DND-41 (cell line): Measurements from ENCODE around the gene XPR1.
"Not testable (repeated sequence)": the region's sequence is repeated elsewhere in the genome, so short reads cannot be mapped to it uniquely, and the experiment has no call there.

Source experiments
- ATAC-seq: fragments of 200-7000 bp; cut with Tn5 transposase; 3 replicates; pipeline ENCODE4 v1.9.1; 2021; ENCODE audit warnings: low read depth; ENCODE audit not compliant: insufficient read depth
- DNase-seq: peaks from one replicate; pipeline ENCODE4 v3.0.0-alpha.2; 2020
- H2AFZ ChIP-seq: 2 replicates; pipeline ENCODE4 v1.6.0; 2012; ENCODE audit warnings: low read depth, low read length
- H3K27ac ChIP-seq: 2 replicates; pipeline ENCODE4 v1.5.1; 2012; ENCODE audit warnings: low read length, inconsistent platforms
- H3K27me3 ChIP-seq: fragments of 200-600 bp; sonication (generic); 2 replicates; pipeline ENCODE4 v1.6.0; 2012; ENCODE audit warnings: low read length, mild to moderate bottlenecking, inconsistent platforms; ENCODE audit not compliant: insufficient read depth, poor library complexity
- H3K36me3 ChIP-seq: 2 replicates; pipeline ENCODE4 v1.5.1; 2012; ENCODE audit warnings: low read length, inconsistent platforms; ENCODE audit not compliant: insufficient read depth
- H3K4me1 ChIP-seq: 2 replicates; pipeline ENCODE4 v1.5.1; 2012; ENCODE audit warnings: mild to moderate bottlenecking, low read length; ENCODE audit not compliant: insufficient read depth
- H3K4me2 ChIP-seq: 2 replicates; pipeline ENCODE4 v1.6.0; 2012; ENCODE audit warnings: mild to moderate bottlenecking, moderate library complexity, low read length, inconsistent platforms; ENCODE audit not compliant: insufficient read depth
- H3K4me3 ChIP-seq, 2 experiments: fragments of 200-600 bp in 1 of 2; shearing (Covaris generic) in 1 of 2; 2 replicates each; pipeline ENCODE4 v1.5.1; 2012 to 2016; ENCODE audit warnings: inconsistent platforms in 2 of 2, low read length in 2 of 2, mild to moderate bottlenecking in 2 of 2, low read depth in 1 of 2, moderate library complexity in 1 of 2
- H3K79me2 ChIP-seq: 2 replicates; pipeline ENCODE4 v1.6.0; 2012; ENCODE audit warnings: low read length, inconsistent platforms; ENCODE audit not compliant: insufficient read depth
- H3K9ac ChIP-seq: 2 replicates; pipeline ENCODE4 v1.6.0; 2012; ENCODE audit warnings: low read depth, mild to moderate bottlenecking, inconsistent platforms, low read length, moderate library complexity
- H3K9me3 ChIP-seq: 2 replicates; pipeline ENCODE4 v1.5.1; 2012; ENCODE audit warnings: low read length, moderate library complexity, mild to moderate bottlenecking, inconsistent platforms; ENCODE audit not compliant: insufficient read depth, severe bottlenecking
- H4K20me1 ChIP-seq: 2 replicates; pipeline ENCODE4 v1.6.0; 2012; ENCODE audit warnings: low read length; ENCODE audit not compliant: insufficient read depth
- EZH2 ChIP-seq: IDR thresholded peaks from 3 replicates; pipeline ENCODE4 v1.6.1; 2012; ENCODE audit warnings: borderline replicate concordance, low read depth, mild to moderate bottlenecking, moderate library complexity, low read length, inconsistent platforms; ENCODE audit not compliant: severe bottlenecking
- TF ChIP-seq, protein P1 (sequence below): IDR thresholded peaks from 2 replicates; pipeline ENCODE4 v1.5.1; 2012; ENCODE audit warnings: borderline replicate concordance, low read length, moderate library complexity, mild to moderate bottlenecking; ENCODE audit not compliant: poor library complexity, severe bottlenecking; ENCODE audit errors: extremely low read depth

XPR1 gene

DNA sequence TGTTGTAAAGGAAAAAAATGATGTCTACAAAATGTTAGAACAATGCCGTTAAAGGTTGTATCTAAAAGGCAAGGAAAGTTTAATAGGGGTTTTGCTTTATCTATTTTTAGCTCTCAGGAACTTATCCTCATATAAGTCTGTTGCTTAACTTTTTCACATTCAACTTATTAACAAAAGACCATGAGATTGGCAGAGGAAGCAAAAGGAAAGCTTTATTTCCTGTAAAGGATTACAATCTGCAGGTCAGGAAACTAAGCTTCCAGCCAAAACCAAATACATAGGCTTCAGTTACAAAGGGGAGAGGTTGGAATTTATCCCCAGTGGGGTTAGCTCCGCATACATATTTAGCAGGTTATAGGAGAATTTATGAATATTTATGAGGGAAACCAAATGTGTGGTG is 222.2 kb downstream of the XPR1 start:
- Histone ChIP-seq H4K20me1 (no peaks in the 10 kb centered on the region), H3K27ac (no peak overlapping the region), H3K4me1 (peaks cover 31% of the 10 kb centered on the region), H3K36me3 (no peaks in the 10 kb centered on the region), H3K79me2 (no peaks in the 10 kb centered on the region), H3K4me2 (no peak overlapping the region), H3K27me3 (no peaks in the 10 kb centered on the region), H3K9me3 (no peaks in the 10 kb centered on the region), H3K9ac (no peak overlapping the region), H3K4me3 (no peak overlapping the region), H2AFZ (no peak overlapping the region)
- ATAC-seq (no peak), DNase-seq (no peak)
- TF ChIP-seq, protein P1, sequence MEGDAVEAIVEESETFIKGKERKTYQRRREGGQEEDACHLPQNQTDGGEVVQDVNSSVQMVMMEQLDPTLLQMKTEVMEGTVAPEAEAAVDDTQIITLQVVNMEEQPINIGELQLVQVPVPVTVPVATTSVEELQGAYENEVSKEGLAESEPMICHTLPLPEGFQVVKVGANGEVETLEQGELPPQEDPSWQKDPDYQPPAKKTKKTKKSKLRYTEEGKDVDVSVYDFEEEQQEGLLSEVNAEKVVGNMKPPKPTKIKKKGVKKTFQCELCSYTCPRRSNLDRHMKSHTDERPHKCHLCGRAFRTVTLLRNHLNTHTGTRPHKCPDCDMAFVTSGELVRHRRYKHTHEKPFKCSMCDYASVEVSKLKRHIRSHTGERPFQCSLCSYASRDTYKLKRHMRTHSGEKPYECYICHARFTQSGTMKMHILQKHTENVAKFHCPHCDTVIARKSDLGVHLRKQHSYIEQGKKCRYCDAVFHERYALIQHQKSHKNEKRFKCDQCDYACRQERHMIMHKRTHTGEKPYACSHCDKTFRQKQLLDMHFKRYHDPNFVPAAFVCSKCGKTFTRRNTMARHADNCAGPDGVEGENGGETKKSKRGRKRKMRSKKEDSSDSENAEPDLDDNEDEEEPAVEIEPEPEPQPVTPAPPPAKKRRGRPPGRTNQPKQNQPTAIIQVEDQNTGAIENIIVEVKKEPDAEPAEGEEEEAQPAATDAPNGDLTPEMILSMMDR = no peak
- TF ChIP-seq EZH2 = no peak

DNA sequence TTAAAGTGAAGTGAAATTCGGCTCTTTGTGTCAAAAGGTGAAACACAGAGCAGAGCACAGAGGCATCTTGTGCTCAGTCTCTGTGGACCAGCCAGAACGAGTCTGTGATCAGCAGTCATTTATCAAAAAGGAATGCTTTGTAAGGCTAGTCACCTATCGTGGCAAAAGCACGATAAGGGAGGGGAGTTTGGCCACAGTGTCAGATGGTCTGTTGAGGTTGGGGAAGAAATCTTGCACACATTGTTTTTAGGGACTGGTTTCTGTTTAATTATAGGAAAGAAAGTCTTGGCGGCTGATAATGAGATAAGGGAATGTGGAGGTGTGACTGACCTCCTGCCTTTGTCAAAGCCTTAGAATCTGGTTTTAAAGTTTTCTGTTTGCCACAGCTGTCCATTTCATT is 222.6 kb downstream of the XPR1 start:
- H3K4me2 ChIP-seq = no peak overlapping the region

DNA sequence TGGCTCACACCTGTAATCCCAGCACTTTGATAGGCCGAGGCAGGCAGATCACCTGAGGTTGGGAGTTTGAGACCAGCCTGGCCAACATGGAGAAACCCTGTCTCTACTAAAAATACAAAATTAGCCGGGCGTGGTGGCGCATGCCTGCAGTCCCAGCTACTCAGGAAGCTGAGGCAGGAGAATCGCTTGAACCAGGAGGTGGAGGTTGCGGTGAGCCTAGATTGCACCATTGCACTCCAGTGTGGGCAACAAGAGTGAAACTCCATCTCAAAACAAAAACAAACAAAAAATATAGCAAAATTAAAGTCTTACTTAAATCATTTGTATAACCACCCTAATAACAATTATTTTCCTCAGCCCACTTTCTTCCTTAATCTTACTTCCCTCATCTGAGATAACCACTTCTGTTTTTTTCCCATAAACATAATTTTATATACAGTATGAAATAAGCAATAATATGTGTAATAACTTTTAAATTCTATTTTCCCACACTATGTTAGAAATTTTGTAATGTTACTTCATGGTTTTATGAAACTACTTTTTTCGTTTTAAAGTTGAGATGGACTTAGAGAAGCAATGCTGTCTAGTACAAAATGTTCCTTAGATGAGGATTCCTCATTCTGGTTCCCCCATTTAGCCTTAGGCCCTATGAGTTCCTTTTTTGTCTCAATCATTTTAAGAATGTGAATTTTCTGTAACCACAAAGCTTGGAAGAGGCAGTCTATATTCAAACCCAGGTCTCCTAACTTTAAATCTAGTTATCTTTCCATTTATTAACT is 226.3 kb downstream of the XPR1 start:
- not testable (repeated sequence) for H3K9ac ChIP-seq, H3K4me2 ChIP-seq, ATAC-seq, H4K20me1 ChIP-seq, H3K27ac ChIP-seq, H3K27me3 ChIP-seq, H3K9me3 ChIP-seq, H3K79me2 ChIP-seq, DNase-seq, H3K4me3 ChIP-seq, H3K36me3 ChIP-seq, H2AFZ ChIP-seq
- peaks cover 13% of the 10 kb centered on the region; the same call in 1 of the 2 replicates for H3K4me1 ChIP-seq

More for the DNA sequence above, 222.6 kb downstream of the XPR1 start:
- H3K36me3 ChIP-seq = no peaks in the 10 kb centered on the region
- no peaks in the 10 kb centered on the region for H3K27me3 ChIP-seq
- no peak overlapping the region for H3K9ac ChIP-seq
- H3K27ac ChIP-seq = no peak overlapping the region
- TF ChIP-seq, protein P1 = no peak
- no peak for TF ChIP-seq EZH2
- H2AFZ ChIP-seq = no peak overlapping the region
- H3K79me2 ChIP-seq = no peaks in the 10 kb centered on the region
- H3K4me3 ChIP-seq = no peak overlapping the region
- ATAC-seq (no peak), DNase-seq (no peak)
- no peaks in the 10 kb centered on the region for H3K9me3 ChIP-seq
- H4K20me1 ChIP-seq = no peaks in the 10 kb centered on the region
- peaks cover 31% of the 10 kb centered on the region for H3K4me1 ChIP-seq

DNA sequence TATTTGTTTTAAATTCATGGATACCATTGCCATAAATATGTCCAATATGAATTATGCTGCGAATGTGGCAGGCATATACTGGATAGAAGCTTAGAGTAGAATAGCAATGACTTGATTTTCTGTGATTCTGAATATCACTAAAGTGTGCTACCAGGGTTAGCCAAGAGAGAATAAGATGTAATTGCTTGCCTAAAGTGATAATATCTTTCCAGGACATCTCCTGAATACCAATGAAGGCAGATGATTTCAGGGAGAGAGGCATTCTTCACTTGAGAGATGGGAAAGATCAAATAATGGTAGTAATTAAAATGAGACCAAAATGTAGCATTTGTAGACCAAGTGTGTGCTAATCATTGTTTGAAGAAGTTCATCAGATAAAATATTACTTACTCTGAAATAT is 227.5 kb downstream of the XPR1 start:
- no peaks in the 10 kb centered on the region for H3K27me3 ChIP-seq
- ATAC-seq = no peak
- H3K9me3 ChIP-seq = no peaks in the 10 kb centered on the region
- no peak overlapping the region for H3K9ac ChIP-seq
- no peaks in the 10 kb centered on the region for H3K79me2 ChIP-seq
- H2AFZ ChIP-seq = no peak overlapping the region
- H4K20me1 ChIP-seq = no peaks in the 10 kb centered on the region
- no peak for DNase-seq
- H3K4me3 ChIP-seq = no peak overlapping the region
- no peak overlapping the region for H3K4me2 ChIP-seq
- H3K4me1 ChIP-seq = peaks cover 2% of the 10 kb centered on the region; the same call in 1 of the 2 replicates
- no peak overlapping the region for H3K27ac ChIP-seq
- peaks cover 5% of the 10 kb centered on the region for H3K36me3 ChIP-seq
- TF ChIP-seq, protein P1 = no peak
- TF ChIP-seq EZH2 = no peak
